CD14-positive monocyte (primary cell): ENCODE data around the gene OR2D3. TPM values are rescaled to one million over a fixed set of nuclear protein-coding genes. Genes with fewer than 3 reads are reported as not detected.

Experiments
- DNase-seq, 3 donors: peaks; one replicate each; pipeline ENCODE4 v3.0.0-alpha.2; 2011 to 2022
- H2AFZ ChIP-seq: 2 replicates; pipeline ENCODE4 v1.6.0; 2012; ENCODE audit warnings: mild to moderate bottlenecking, low read depth, low read length, inconsistent platforms; ENCODE audit not compliant: insufficient read depth, poor library complexity, severe bottlenecking
- H3K27ac ChIP-seq, 2 donors: 1 replicate in 1 of 2; 2 replicates in 1 of 2; pipeline ENCODE4 v1.5.1; 2012 to 2013; ENCODE audit warnings: low read length in 2 of 2, control low read depth in 1 of 2, inconsistent platforms in 1 of 2, low read depth in 1 of 2, mild to moderate bottlenecking in 1 of 2
- H3K27me3 ChIP-seq, 2 donors: one replicate each; pipeline versions ENCODE4 v1.6.0 to v1.6.1; 2011 to 2013; ENCODE audit warnings: low read length in 2 of 2; ENCODE audit not compliant: control insufficient read depth in 2 of 2, insufficient read depth in 2 of 2
- H3K36me3 ChIP-seq, 2 donors: replicated peaks in 1 of 2; 1 replicate in 1 of 2; 2 replicates in 1 of 2; pipeline versions ENCODE4 v1.5.1 to v1.6.1; 2012 to 2013; ENCODE audit warnings: low read length in 2 of 2, control low read depth in 1 of 2, inconsistent platforms in 1 of 2, mild to moderate bottlenecking in 1 of 2; ENCODE audit not compliant: insufficient read depth in 2 of 2, control insufficient read depth in 1 of 2
- H3K4me1 ChIP-seq, 2 donors: 1 replicate in 1 of 2; 2 replicates in 1 of 2; pipeline versions ENCODE4 v1.5.1 to v1.6.1; 2012 to 2013; ENCODE audit warnings: low read length in 2 of 2, control low read depth in 1 of 2, inconsistent platforms in 1 of 2, mild to moderate bottlenecking in 1 of 2, moderate library complexity in 1 of 2; ENCODE audit not compliant: insufficient read depth in 2 of 2, control insufficient read depth in 1 of 2
- H3K4me2 ChIP-seq: replicated peaks from 2 replicates; pipeline ENCODE3; 2012; ENCODE audit warnings: low read length, moderate library complexity, mild to moderate bottlenecking; ENCODE audit not compliant: poor library complexity, severe bottlenecking; ENCODE audit errors: extremely low read depth
- H3K4me3 ChIP-seq, 3 experiments: fragments of 200-600 bp in 1 of 3; sonication (generic) in 1 of 3; replicated peaks in 1 of 3; 1 replicate in 2 of 3; 2 replicates in 1 of 3; pipeline ENCODE4 v1.5.1; 2011 to 2013; ENCODE audit warnings: low read length in 3 of 3, mild to moderate bottlenecking in 3 of 3, control low read depth in 2 of 3, low read depth in 2 of 3, inconsistent platforms in 1 of 3, moderate library complexity in 1 of 3
- H3K79me2 ChIP-seq: 2 replicates; pipeline ENCODE4 v1.6.0; 2012; ENCODE audit warnings: mild to moderate bottlenecking, control low read depth, inconsistent platforms, low read length, moderate library complexity; ENCODE audit not compliant: insufficient read depth
- H3K9ac ChIP-seq: 2 replicates; pipeline ENCODE4 v1.6.0; 2017; ENCODE audit warnings: low read length, mild to moderate bottlenecking; ENCODE audit not compliant: insufficient read depth, poor library complexity, severe bottlenecking
- H3K9me3 ChIP-seq, 2 donors: replicated peaks in 1 of 2; 1 replicate in 1 of 2; 2 replicates in 1 of 2; pipeline versions ENCODE4 v1.5.1 to v1.6.1; 2012 to 2013; ENCODE audit warnings: low read length in 2 of 2, control low read depth in 1 of 2; ENCODE audit not compliant: control insufficient read depth in 1 of 2, insufficient read depth in 1 of 2
- H4K20me1 ChIP-seq: 2 replicates; pipeline ENCODE4 v1.6.0; 2012; ENCODE audit warnings: mild to moderate bottlenecking, low read length, control low read depth, moderate library complexity; ENCODE audit not compliant: insufficient read depth
- H3K27ac Mint-ChIP-seq, 7 donors: one replicate each; pipeline ENCODE4 v1.8.0; 2020; ENCODE audit warnings: mild to moderate bottlenecking in 7 of 7, mixed read lengths in 7 of 7, moderate library complexity in 6 of 7, inconsistent platforms in 2 of 7
- H3K27me3 Mint-ChIP-seq, 3 donors: one replicate each; pipeline ENCODE4 v1.8.0; 2021 to 2022; ENCODE audit warnings: low read depth in 3 of 3, mild to moderate bottlenecking in 3 of 3, mixed read lengths in 3 of 3, moderate library complexity in 3 of 3, inconsistent platforms in 1 of 3
- H3K36me3 Mint-ChIP-seq, 2 donors: one replicate each; pipeline ENCODE4 v1.8.0; 2020; ENCODE audit warnings: mixed read lengths in 2 of 2, inconsistent platforms in 1 of 2, mild to moderate bottlenecking in 1 of 2
- H3K4me1 Mint-ChIP-seq: one replicate; pipeline ENCODE4 v1.8.0; 2020; ENCODE audit warnings: mild to moderate bottlenecking, mixed read lengths
- H3K4me3 Mint-ChIP-seq, 2 donors: one replicate each; pipeline ENCODE4 v1.8.0; 2020; ENCODE audit warnings: mild to moderate bottlenecking in 2 of 2, mixed read lengths in 2 of 2, moderate library complexity in 1 of 2
- H3K9me3 Mint-ChIP-seq, 7 donors: one replicate each; pipeline ENCODE4 v1.8.0; 2020 to 2022; ENCODE audit warnings: mixed read lengths in 7 of 7, mild to moderate bottlenecking in 6 of 7, moderate library complexity in 6 of 7, inconsistent platforms in 2 of 7
- WGBS: methylation state at CpG from one replicate; pipeline ENCODE4 v1.1.5; 2013; ENCODE audit warnings: missing lambda C conversion rate; ENCODE audit not compliant: insufficient coverage; 5-methylcytosine and 5-hydroxymethylcytosine counted together
- intact Hi-C, 2 donors: fragments of 100-400 bp; cut with micrococcal nuclease; formaldehyde crosslinking; loops; one replicate each; pipeline versions ENCODE4 v1.15.0 to v1.15.1; 2023
- polyA plus RNA-seq, 3 donors: library from polyadenylated mRNA; depleted of rRNA in 1 of 3; unstranded in 2 of 3; stranded (reverse) in 1 of 3; fragments of 300-500 nt in 2 of 3; fragments of >200 nt in 1 of 3; fragmentation: Illumina TruSeq in 2 of 3; gene quantifications; 1 replicate in 2 of 3; 2 replicates in 1 of 3; pipeline ENCODE4 v1.2.3, GENCODE V29; 2012 to 2021
- TF ChIP-seq, protein P1 (sequence below): fragments of 200-600 bp; IDR thresholded peaks from one replicate; pipeline ENCODE4 v1.8.0; 2022; ENCODE audit warnings: antibody characterized with exemption, mild to moderate bottlenecking

OR2D3 gene
- polyA plus RNA-seq, 3 donors: not detected

DNA sequence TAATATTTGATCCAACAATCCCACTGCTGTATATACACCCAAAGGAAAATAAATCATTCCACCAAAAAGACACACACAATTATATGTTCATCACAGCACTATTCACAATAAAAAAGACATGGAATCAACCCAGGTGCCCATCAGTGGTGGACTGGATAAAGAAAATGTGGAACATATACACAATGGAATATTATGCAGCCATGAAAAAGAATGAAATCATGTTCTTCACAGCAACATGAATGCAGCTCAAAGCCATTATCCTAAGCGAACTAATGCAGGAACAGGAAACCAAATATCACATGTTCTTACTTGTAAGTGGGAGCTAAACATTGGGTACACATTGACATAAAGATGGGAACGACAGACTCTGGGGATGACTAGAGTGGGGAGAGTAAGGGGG, 1.1 kb upstream of the OR2D3 start:
- H3K4me3 Mint-ChIP-seq: no peak overlapping the region
- no peaks in the 10 kb centered on the region for H3K36me3 Mint-ChIP-seq
- H3K4me1 ChIP-seq: no peaks in the 10 kb centered on the region
- intact Hi-C loops: no loop called here
- no peaks in the 10 kb centered on the region for H3K27me3 ChIP-seq
- no peaks in the 10 kb centered on the region for H3K79me2 ChIP-seq
- DNase-seq: no peak
- H3K4me1 Mint-ChIP-seq: no peaks in the 10 kb centered on the region
- H3K4me3 ChIP-seq: no peak overlapping the region
- no peaks in the 10 kb centered on the region for H3K9me3 ChIP-seq
- H3K9me3 Mint-ChIP-seq: peaks cover 0 to 3% (median 0%) of the 10 kb centered on the region in 7 donors
- H3K36me3 ChIP-seq: no peaks in the 10 kb centered on the region
- no CpG with 5 or more reads among the region's 2 CpGs for WGBS
- TF ChIP-seq, protein P1, sequence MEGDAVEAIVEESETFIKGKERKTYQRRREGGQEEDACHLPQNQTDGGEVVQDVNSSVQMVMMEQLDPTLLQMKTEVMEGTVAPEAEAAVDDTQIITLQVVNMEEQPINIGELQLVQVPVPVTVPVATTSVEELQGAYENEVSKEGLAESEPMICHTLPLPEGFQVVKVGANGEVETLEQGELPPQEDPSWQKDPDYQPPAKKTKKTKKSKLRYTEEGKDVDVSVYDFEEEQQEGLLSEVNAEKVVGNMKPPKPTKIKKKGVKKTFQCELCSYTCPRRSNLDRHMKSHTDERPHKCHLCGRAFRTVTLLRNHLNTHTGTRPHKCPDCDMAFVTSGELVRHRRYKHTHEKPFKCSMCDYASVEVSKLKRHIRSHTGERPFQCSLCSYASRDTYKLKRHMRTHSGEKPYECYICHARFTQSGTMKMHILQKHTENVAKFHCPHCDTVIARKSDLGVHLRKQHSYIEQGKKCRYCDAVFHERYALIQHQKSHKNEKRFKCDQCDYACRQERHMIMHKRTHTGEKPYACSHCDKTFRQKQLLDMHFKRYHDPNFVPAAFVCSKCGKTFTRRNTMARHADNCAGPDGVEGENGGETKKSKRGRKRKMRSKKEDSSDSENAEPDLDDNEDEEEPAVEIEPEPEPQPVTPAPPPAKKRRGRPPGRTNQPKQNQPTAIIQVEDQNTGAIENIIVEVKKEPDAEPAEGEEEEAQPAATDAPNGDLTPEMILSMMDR: no peak
- H4K20me1 ChIP-seq: no peaks in the 10 kb centered on the region
- no peak overlapping the region for H3K9ac ChIP-seq
- H3K4me2 ChIP-seq: no peak overlapping the region
- H2AFZ ChIP-seq: no peak overlapping the region
- no peak overlapping the region for H3K27ac ChIP-seq
- no peak overlapping the region for H3K27ac Mint-ChIP-seq
- H3K27me3 Mint-ChIP-seq: peaks cover 0 to 4% (median 3%) of the 10 kb centered on the region in 3 donors

DNA sequence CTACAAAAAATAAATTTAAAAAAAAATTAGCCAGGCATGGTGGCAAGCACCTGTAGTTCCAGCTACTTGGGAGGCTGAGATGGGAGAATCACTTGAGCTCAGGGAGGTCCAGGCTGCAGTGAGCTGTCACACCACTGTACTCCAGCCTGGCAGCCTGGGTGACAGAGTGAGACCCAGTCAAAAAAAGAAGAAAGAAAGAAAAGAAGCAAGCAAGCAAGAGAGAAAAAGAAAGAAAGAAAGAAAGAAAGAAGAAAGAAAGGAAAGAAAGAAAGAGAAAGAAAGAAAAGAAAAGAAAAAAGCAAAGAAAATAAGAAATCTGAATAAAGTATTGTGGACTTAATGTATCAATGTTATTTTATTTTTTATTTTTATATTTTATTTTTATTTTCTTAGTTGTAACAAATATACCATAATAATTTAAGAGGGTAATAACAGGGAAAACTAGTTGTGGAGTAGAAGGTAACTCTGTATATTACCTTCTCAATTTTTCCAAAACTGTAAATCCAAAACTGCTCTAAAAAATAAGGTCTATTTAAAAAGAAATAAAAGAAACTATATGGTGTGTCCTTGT, 4.3 kb downstream of the OR2D3 start:
- H2AFZ ChIP-seq: no peak overlapping the region
- H3K27me3 ChIP-seq: peaks cover 0 to 21% of the 10 kb centered on the region in 2 donors
- Mint-ChIP-seq H3K4me1 (peaks cover 22% of the 10 kb centered on the region), H3K27me3 (peaks cover 14 to 28% (median 19%) of the 10 kb centered on the region in 3 donors), H3K9me3 (peaks cover 0 to 8% (median 0%) of the 10 kb centered on the region in 7 donors), H3K27ac (no peak overlapping the region), H3K4me3 (no peak overlapping the region), H3K36me3 (no peaks in the 10 kb centered on the region)
- no peak overlapping the region for H3K4me3 ChIP-seq
- intact Hi-C loops: no loop called here
- no peak overlapping the region for H3K4me2 ChIP-seq
- TF ChIP-seq, protein P1: no peak
- H3K79me2 ChIP-seq: no peaks in the 10 kb centered on the region
- H3K9me3 ChIP-seq: no peaks in the 10 kb centered on the region
- no peak overlapping the region for H3K27ac ChIP-seq
- H3K4me1 ChIP-seq: peaks cover 11 to 17% of the 10 kb centered on the region in 2 donors
- H3K36me3 ChIP-seq: no peaks in the 10 kb centered on the region
- DNase-seq: no peak
- no peaks in the 10 kb centered on the region for H4K20me1 ChIP-seq
- H3K9ac ChIP-seq: no peak overlapping the region
